Activated T-helper 17 cell treated with anti-CD3 and anti-CD28 coated beads, Interleukin-2, amount 50 U/mL, for 72 hours (primary cell): ENCODE results near the gene GMPR. TPM values are rescaled to one million over a fixed set of nuclear protein-coding genes. Genes with fewer than 3 reads are reported as not detected.

Experiments
- ATAC-seq: fragments of 150-1000 bp; cut with Tn5 transposase; replicated peaks from 2 replicates; pipeline ENCODE4 v1.10.0; 2021; ENCODE audit warnings: mild to moderate bottlenecking, moderate library complexity
- H3K27ac Mint-ChIP-seq: one replicate; pipeline ENCODE4 v1.8.0; 2022; ENCODE audit warnings: mixed read lengths
- H3K27me3 Mint-ChIP-seq: one replicate; pipeline ENCODE4 v1.8.0; 2022; ENCODE audit warnings: mixed read lengths
- H3K36me3 Mint-ChIP-seq: one replicate; pipeline ENCODE4 v1.8.0; 2022; ENCODE audit warnings: low read depth, mild to moderate bottlenecking, mixed read lengths
- H3K4me1 Mint-ChIP-seq: one replicate; pipeline ENCODE4 v1.8.0; 2022; ENCODE audit warnings: mixed read lengths
- H3K4me3 Mint-ChIP-seq: one replicate; pipeline ENCODE4 v1.8.0; 2022; ENCODE audit warnings: mild to moderate bottlenecking, mixed read lengths
- H3K9me3 Mint-ChIP-seq: one replicate; pipeline ENCODE4 v1.8.0; 2022; ENCODE audit warnings: mixed read lengths
- total RNA-seq, 2 donors: library from RNA; stranded (reverse); gene quantifications; one replicate each; pipeline ENCODE4 v1.2.3, GENCODE V29; 2022

The GMPR gene
- total RNA-seq, 2 donors from 2014 or later = 0.30 TPM; not detected in 1

DNA sequence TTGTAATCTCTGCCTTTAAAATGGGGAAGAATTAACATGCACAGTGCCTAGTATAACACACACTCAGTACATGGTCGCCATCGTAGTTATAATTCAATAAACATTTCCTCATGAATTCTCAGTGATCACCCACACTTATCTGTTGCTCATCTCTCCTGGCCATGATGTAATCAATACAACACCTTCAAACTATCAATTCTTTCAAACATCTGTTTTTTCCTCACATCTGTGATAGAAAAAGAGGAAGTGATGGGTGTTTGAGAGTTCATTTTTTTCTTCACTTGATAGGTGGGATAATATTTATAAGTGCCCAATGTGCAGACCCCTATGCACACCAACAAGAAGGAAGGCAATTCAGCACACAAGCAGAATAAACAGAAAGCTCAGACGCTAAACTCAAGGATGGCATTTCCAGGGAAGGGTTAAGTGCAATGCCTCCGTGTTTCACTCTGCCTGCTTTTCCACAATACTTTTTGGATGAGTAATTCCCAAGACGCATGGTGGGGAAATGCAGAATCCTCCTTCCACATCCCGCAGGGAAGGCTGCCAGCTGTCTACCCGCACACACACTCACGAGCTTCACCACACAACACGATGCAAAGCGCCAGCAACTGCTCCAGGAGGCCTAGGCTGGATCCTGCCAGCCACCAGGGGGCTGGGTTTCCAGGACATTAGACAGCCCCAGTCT is 100.3 kb downstream of the GMPR start:
- no peak for ATAC-seq
- Mint-ChIP-seq H3K4me1 (peaks cover 15% of the 10 kb centered on the region), H3K9me3 (no peaks in the 10 kb centered on the region), H3K4me3 (no peak overlapping the region), H3K27ac (peak overlapping the region; percentile 40), H3K27me3 (no peaks in the 10 kb centered on the region), H3K36me3 (peaks cover 9% of the 10 kb centered on the region)

DNA sequence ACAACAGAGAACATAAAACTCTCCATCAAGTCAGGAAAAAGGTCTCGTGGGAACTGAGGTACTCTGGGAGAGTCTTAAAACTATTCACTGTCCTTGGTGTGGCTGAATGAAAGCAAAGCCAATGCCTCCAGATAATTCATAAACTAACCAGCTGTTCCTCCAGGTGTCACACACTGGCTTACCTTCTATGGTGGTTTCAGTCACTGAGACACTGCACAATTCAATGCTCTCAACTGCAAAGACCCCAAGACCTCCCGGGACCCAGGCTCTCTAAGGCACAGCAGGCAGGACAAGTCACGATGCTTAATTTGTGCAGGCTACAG is 100.8 kb downstream of the GMPR start:
- peak overlapping the region; percentile 40 for H3K27ac Mint-ChIP-seq
- ATAC-seq = no peak
- H3K36me3 Mint-ChIP-seq = peaks cover 9% of the 10 kb centered on the region
- H3K27me3 Mint-ChIP-seq = no peaks in the 10 kb centered on the region
- no peak overlapping the region for H3K4me3 Mint-ChIP-seq
- no peaks in the 10 kb centered on the region for H3K9me3 Mint-ChIP-seq
- H3K4me1 Mint-ChIP-seq = peaks cover 19% of the 10 kb centered on the region

DNA sequence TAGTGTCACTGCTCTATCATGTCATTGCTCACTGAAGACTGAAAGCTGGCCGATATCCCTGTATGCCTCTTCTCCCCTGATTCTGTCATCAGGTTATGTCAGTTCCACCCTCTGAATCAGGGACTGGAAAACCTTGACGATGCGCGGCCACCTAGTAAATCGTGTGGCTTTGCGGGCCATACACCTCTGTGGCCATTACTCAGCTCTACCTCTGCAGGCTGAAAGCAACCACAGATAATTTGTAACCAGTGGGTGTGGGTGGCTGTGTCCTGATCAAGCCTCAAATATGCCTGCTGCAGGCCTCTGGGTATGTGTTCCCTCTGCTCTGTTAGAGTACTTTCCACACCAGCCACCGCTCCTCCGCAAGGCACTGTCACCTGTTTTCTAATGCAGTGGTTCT is 105.2 kb downstream of the GMPR start:
- Mint-ChIP-seq H3K4me1 (peaks cover 16% of the 10 kb centered on the region), H3K9me3 (no peaks in the 10 kb centered on the region), H3K4me3 (no peak overlapping the region), H3K36me3 (no peaks in the 10 kb centered on the region), H3K27ac (no peak overlapping the region), H3K27me3 (no peaks in the 10 kb centered on the region)
- ATAC-seq = peak; percentile 64

DNA sequence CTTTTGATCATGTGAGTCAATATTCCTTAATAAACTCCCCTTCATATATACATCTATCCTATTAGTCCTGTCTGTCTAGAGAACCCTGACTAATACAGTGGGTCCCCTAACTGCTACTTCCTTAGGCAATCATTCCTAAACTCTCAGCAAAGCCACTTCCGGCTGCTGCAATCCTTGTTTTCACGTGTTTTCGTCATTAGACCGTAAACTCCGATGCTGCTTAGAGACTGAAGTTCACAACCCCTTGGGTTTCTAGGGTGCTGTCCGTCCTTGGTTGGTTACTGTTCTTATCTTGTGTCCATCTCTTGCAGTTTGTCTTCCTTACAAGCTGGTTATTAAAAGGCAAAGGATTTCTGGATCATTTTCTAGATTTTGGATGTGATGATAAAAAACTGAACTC is 106.4 kb downstream of the GMPR start:
- Mint-ChIP-seq H3K9me3 (no peaks in the 10 kb centered on the region), H3K4me3 (no peak overlapping the region), H3K4me1 (peaks cover 16% of the 10 kb centered on the region), H3K36me3 (no peaks in the 10 kb centered on the region), H3K27me3 (no peaks in the 10 kb centered on the region), H3K27ac (peak overlapping the region; percentile 6)
- no peak for ATAC-seq

Other genes starting within 250 kb of the GMPR start
- gene MYLIP, start 109.5 kb upstream of the GMPR start, total RNA-seq = 1 to 10 TPM; 5.4 to 6.0 TPM